Smooth muscle cell (in vitro differentiated cells): ENCODE results near the gene DHX9. TPM values are rescaled to one million over a fixed set of nuclear protein-coding genes. Genes with fewer than 3 reads are reported as not detected.

Experiments used
- DNase-seq: peaks from one replicate; lab custom pipeline; 2025; ENCODE audit not compliant: unreplicated experiment; lab: John Stamatoyannopoulos, UW
- H2AFZ ChIP-seq: fragments of 200-600 bp; sonication (generic); 2 replicates; pipeline ENCODE4 v1.6.0; 2016; ENCODE audit warnings: antibody characterized with exemption, low read depth, mild to moderate bottlenecking
- H3F3A ChIP-seq: fragments of 200-600 bp; sonication (generic); 2 replicates; pipeline ENCODE4 v1.6.0; 2017; ENCODE audit warnings: antibody characterized with exemption, low read depth
- H3K27ac ChIP-seq: fragments of 200-600 bp; sonication (generic); 2 replicates; pipeline ENCODE4 v1.5.1; 2016; ENCODE audit warnings: low read depth, mild to moderate bottlenecking
- H3K27me3 ChIP-seq: fragments of 200-600 bp; sonication (generic); 2 replicates; pipeline ENCODE4 v1.6.1; 2016; ENCODE audit warnings: low read depth, mild to moderate bottlenecking
- H3K36me3 ChIP-seq: fragments of 200-600 bp; sonication (generic); 2 replicates; pipeline ENCODE4 v1.5.1; 2016; ENCODE audit warnings: low read depth
- H3K4me1 ChIP-seq: fragments of 200-600 bp; sonication (generic); 2 replicates; pipeline ENCODE4 v1.5.1; 2016; ENCODE audit warnings: low read depth
- H3K4me2 ChIP-seq: fragments of 200-600 bp; sonication (generic); 2 replicates; pipeline ENCODE4 v1.6.0; 2016; ENCODE audit warnings: mild to moderate bottlenecking
- H3K4me3 ChIP-seq: fragments of 200-600 bp; sonication (generic); 2 replicates; pipeline ENCODE4 v1.5.1; 2016; ENCODE audit warnings: mild to moderate bottlenecking
- H3K79me2 ChIP-seq: fragments of 200-600 bp; sonication (generic); 2 replicates; pipeline ENCODE4 v1.6.0; 2016; ENCODE audit warnings: low read depth, mild to moderate bottlenecking
- H3K9ac ChIP-seq: fragments of 200-600 bp; sonication (generic); 2 replicates; pipeline ENCODE4 v1.6.0; 2016; ENCODE audit warnings: low read depth
- H3K9me3 ChIP-seq: fragments of 200-600 bp; sonication (generic); replicated peaks from 2 replicates; pipeline ENCODE4 v1.5.1; 2016; ENCODE audit warnings: low read depth
- H4K20me1 ChIP-seq: fragments of 200-600 bp; sonication (generic); 2 replicates; pipeline ENCODE4 v1.6.0; 2016; ENCODE audit warnings: low read depth
- WGBS: methylation state at CpG from one replicate; pipeline ENCODE4 v1.1.7; 2016; ENCODE audit warnings: low lambda C conversion rate; 5-methylcytosine and 5-hydroxymethylcytosine counted together
- polyA plus RNA-seq: library from polyadenylated mRNA; unstranded; fragments of >200 nt; fragmentation: Nextera tagmentation; extraction: Ambion mirVana; gene quantifications from 2 replicates; pipeline ENCODE4 v1.2.1, GENCODE V29; 2016
- total RNA-seq: library from RNA; depleted of rRNA; stranded (reverse); fragments of >200 nt; gene quantifications from 2 replicates; pipeline ENCODE4 v1.2.3, GENCODE V29; 2014
- TF ChIP-seq, protein P1 (sequence below): fragments of 200-600 bp; sonication (generic); IDR thresholded peaks from 2 replicates; pipeline ENCODE4 v1.5.1; 2017; ENCODE audit warnings: borderline replicate concordance, mild to moderate bottlenecking, antibody characterized with exemption; ENCODE audit not compliant: insufficient read depth, poor library complexity, severe bottlenecking

The DHX9 gene
- total and polyA plus RNA-seq, 2 experiments from 2014 or later = 65.4 to 99.2 TPM

DNA sequence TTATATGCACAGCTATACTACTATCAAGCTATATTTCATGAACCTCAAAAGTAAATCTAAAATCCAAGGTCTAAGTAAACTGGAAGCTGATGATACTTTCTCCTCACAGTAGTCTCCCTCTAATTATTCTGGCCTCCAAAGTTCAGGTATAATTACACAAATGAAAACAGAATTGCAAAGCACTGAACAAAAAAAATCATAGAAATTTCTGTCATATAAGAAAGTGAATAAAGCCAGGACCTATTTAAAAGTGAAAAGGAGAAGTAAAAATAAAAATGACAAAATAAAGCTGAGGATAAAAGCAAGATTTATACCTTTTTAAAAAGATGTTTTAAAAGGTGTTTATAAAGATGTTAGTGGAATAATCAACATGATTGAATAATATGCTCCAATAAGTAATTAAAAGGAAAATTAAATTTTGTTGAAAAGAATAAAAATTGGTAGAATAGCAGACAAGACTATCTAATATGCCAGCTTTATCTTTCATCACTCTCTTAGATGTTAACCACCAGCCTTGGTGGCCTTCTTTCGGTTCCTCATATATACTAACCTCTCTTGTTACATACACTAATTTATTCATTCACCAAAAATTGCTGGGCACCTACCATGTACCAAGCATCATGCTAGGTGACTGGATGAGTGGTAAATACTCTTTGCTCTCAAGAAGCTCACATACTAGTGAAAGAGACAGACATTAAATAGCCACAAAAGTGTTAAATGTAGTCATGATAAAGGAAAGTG lies 88.7 kb downstream of the DHX9 start:
- no peaks in the 10 kb centered on the region for H3K79me2 ChIP-seq
- H3K36me3 ChIP-seq = no peaks in the 10 kb centered on the region
- H3F3A ChIP-seq = no peaks in the 10 kb centered on the region
- no peak overlapping the region for H2AFZ ChIP-seq
- no peak overlapping the region for H3K9ac ChIP-seq
- H3K4me1 ChIP-seq = no peaks in the 10 kb centered on the region
- peaks cover 5% of the 10 kb centered on the region for H3K27me3 ChIP-seq
- no peak overlapping the region for H3K4me3 ChIP-seq
- no peak overlapping the region for H3K4me2 ChIP-seq
- no peak for DNase-seq
- 100% methylated on average over 1 of the region's 1 CpG for WGBS
- H3K27ac ChIP-seq = no peak overlapping the region
- TF ChIP-seq, protein P1, sequence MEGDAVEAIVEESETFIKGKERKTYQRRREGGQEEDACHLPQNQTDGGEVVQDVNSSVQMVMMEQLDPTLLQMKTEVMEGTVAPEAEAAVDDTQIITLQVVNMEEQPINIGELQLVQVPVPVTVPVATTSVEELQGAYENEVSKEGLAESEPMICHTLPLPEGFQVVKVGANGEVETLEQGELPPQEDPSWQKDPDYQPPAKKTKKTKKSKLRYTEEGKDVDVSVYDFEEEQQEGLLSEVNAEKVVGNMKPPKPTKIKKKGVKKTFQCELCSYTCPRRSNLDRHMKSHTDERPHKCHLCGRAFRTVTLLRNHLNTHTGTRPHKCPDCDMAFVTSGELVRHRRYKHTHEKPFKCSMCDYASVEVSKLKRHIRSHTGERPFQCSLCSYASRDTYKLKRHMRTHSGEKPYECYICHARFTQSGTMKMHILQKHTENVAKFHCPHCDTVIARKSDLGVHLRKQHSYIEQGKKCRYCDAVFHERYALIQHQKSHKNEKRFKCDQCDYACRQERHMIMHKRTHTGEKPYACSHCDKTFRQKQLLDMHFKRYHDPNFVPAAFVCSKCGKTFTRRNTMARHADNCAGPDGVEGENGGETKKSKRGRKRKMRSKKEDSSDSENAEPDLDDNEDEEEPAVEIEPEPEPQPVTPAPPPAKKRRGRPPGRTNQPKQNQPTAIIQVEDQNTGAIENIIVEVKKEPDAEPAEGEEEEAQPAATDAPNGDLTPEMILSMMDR = no peak
- H4K20me1 ChIP-seq = no peaks in the 10 kb centered on the region
- H3K9me3 ChIP-seq = no peaks in the 10 kb centered on the region

DNA sequence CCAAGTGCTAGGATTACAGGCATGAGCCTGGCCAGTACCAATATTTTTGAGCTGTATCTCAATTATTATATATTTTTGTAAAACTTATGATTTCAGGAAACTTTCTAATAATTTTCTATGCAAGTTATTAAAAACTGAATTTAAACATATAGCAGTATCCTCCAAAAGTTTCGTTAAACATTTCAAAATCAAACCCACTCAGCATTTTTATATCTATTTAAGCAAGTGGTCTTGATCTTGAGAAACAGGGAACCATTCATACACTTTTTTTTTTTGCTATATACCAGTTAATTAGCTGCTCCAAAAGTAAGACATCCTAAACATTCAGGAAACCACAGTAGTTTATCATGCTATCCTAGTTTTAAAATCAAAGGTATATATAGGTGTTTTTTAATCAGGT lies 91.8 kb downstream of the DHX9 start:
- Histone ChIP-seq H3K4me2 (no peak overlapping the region), H3K27ac (no peak overlapping the region), H3F3A (no peaks in the 10 kb centered on the region), H3K9me3 (no peaks in the 10 kb centered on the region), H3K27me3 (no peaks in the 10 kb centered on the region), H3K4me1 (no peaks in the 10 kb centered on the region), H3K4me3 (no peak overlapping the region), H3K9ac (no peak overlapping the region), H3K79me2 (no peaks in the 10 kb centered on the region), H4K20me1 (no peaks in the 10 kb centered on the region), H2AFZ (no peak overlapping the region), H3K36me3 (no peaks in the 10 kb centered on the region)
- no peak for DNase-seq
- 87% methylated on average over 1 of the region's 1 CpG for WGBS
- TF ChIP-seq, protein P1 = no peak

DNA sequence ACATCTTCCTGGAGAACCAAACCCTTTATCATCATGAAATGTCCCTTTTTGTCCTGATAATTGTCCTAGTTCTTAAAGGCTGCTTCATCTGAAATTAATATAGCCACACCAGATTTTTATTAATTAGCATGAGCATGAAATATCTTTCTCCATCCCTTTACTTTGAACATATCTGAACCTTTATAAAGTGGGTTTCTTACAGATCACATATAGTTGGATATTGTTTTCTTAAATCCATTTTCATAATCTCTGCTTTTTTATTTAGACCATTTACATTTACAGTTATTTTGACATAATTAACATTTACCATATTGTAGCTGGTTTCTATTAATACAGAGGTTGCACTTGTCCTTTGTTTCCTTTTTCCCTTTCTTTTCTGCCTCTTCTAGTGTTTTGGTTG lies 96.6 kb downstream of the DHX9 start:
- H3K4me2 ChIP-seq = no peak overlapping the region
- no peak overlapping the region for H3K27ac ChIP-seq
- no peaks in the 10 kb centered on the region for H3K9me3 ChIP-seq
- no peaks in the 10 kb centered on the region for H3F3A ChIP-seq
- DNase-seq = no peak
- no peaks in the 10 kb centered on the region for H3K36me3 ChIP-seq
- no peaks in the 10 kb centered on the region for H3K79me2 ChIP-seq
- no peak overlapping the region for H3K9ac ChIP-seq
- no peak overlapping the region for H3K4me3 ChIP-seq
- H3K4me1 ChIP-seq = no peaks in the 10 kb centered on the region
- TF ChIP-seq, protein P1 = no peak
- H2AFZ ChIP-seq = no peak overlapping the region
- peaks cover 3% of the 10 kb centered on the region for H3K27me3 ChIP-seq
- H4K20me1 ChIP-seq = no peaks in the 10 kb centered on the region

Other genes with a start within 250 kb of the DHX9 start
- gene RGS16, start 235.0 kb upstream of the DHX9 start, total RNA-seq = 2.9 and 3.0 TPM in 2 replicates
- 6.9 and 9.9 TPM in 2 replicates for gene RGS16, start 235.0 kb upstream of the DHX9 start, polyA plus RNA-seq
- gene RGS8, start 154.8 kb upstream of the DHX9 start, total RNA-seq = not detected in 2 replicates
- gene RGS8, start 154.8 kb upstream of the DHX9 start, polyA plus RNA-seq = not detected in 2 replicates
- gene NPL, start 49.6 kb upstream of the DHX9 start, total RNA-seq = 1.3 and 2.1 TPM in 2 replicates
- gene NPL, start 49.6 kb upstream of the DHX9 start, polyA plus RNA-seq = 1.4 and 2.3 TPM in 2 replicates
- gene SHCBP1L, start 113.8 kb downstream of the DHX9 start, total RNA-seq = not detected in 2 replicates
- gene SHCBP1L, start 113.8 kb downstream of the DHX9 start, polyA plus RNA-seq = not detected in 2 replicates
- 137 and 156 TPM in 2 replicates for gene LAMC1, start 184.1 kb downstream of the DHX9 start, total RNA-seq
- gene LAMC1, start 184.1 kb downstream of the DHX9 start, polyA plus RNA-seq = 64.9 and 71.0 TPM in 2 replicates